ENCODE measurements around the gene TMEM144. TPM values are rescaled to one million over a fixed set of nuclear protein-coding genes. Genes with fewer than 3 reads are reported as not detected.

TMEM144 gene
- total RNA-seq, 1 experiment from 2014 or later: 17.9 TPM

DNA sequence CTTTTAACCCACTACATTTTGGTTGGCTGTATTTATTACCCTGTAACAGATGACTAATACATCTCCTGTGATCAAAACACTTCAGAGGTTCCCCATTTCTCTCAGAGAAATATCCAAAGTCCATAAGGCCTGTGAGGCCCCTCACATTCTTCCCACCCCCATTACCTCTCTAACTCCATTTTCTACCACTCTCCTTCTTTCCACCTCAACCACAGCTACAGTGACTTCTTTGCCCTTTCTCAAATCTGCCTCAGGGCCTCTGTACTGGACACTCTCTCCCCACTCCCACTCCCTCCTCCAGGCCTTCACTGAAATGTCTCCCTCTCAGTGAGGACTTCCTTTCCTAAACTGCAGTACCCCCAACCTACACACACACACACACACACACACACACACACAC lies 8.4 kb upstream of the TMEM144 start:
- H3K9me3 ChIP-seq: no peaks in the 10 kb centered on the region
- CTCF ChIA-PET: no interaction called here

DNA sequence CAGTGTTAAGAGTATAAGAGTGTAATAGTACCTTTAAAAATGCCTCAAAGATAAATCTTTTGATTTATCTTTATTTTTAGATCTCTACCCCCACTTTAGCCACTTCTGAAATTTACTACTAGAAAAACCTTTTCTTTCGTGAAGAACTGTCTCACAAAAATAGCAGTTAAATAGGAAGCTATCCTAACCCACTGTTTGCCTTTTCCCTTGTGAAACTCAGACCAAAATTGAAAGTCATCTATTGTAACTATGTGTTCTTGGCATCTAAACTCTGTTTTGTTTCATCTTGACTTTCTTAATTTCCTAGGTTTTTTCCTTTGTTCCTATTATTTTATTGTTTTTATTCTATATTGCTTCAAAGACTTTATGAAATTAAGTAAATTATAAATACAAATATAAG lies 7.8 kb upstream of the TMEM144 start:
- ChIA-PET POLR2A (no interaction called here), CTCF (no interaction called here)
- Mint-ChIP-seq H3K4me3 (ENCODE audit: unreplicated experiment) (no peak overlapping the region), H3K4me1 (ENCODE audit: low read depth, unreplicated experiment) (peaks cover 14% of the 10 kb centered on the region), H3K27me3 (ENCODE audit: insufficient read depth, unreplicated experiment) (no peaks in the 10 kb centered on the region), H3K27ac (ENCODE audit: unreplicated experiment) (peak overlapping the region; percentile 69), H3K36me3 (ENCODE audit: insufficient read depth, unreplicated experiment) (peaks cover 11% of the 10 kb centered on the region), H3K9me3 (ENCODE audit: unreplicated experiment) (no peaks in the 10 kb centered on the region)
- Histone ChIP-seq H3K36me3 (ENCODE audit: control insufficient read depth, insufficient read depth, low read length) (peaks cover 1% of the 10 kb centered on the region; the same call in 1 of the 2 replicates), H3K4me3 (ENCODE audit: low read depth, low read length) (no peak overlapping the region), H3K27me3 (replicated peaks; ENCODE audit: control insufficient read depth, insufficient read depth, low read length) (no peaks in the 10 kb centered on the region), H3K9me3 (no peaks in the 10 kb centered on the region), H3K4me1 (no peaks in the 10 kb centered on the region)
- intact Hi-C loops (cut with micrococcal nuclease; ENCODE audit: unreplicated experiment): no loop called here
- no peak for DNase-seq
- BruUV-seq (replicated peaks): no TSS peak
- TF ChIP-seq, protein P1, sequence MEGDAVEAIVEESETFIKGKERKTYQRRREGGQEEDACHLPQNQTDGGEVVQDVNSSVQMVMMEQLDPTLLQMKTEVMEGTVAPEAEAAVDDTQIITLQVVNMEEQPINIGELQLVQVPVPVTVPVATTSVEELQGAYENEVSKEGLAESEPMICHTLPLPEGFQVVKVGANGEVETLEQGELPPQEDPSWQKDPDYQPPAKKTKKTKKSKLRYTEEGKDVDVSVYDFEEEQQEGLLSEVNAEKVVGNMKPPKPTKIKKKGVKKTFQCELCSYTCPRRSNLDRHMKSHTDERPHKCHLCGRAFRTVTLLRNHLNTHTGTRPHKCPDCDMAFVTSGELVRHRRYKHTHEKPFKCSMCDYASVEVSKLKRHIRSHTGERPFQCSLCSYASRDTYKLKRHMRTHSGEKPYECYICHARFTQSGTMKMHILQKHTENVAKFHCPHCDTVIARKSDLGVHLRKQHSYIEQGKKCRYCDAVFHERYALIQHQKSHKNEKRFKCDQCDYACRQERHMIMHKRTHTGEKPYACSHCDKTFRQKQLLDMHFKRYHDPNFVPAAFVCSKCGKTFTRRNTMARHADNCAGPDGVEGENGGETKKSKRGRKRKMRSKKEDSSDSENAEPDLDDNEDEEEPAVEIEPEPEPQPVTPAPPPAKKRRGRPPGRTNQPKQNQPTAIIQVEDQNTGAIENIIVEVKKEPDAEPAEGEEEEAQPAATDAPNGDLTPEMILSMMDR (IDR thresholded peaks at IDR 0.05; ENCODE audit: insufficient read depth in 1 of 2, low read depth in 1 of 2, low read length in 1 of 2, severe bottlenecking in 1 of 2, unreplicated experiment in 1 of 2): no peak

More for the DNA sequence above, 8.4 kb upstream of the TMEM144 start:
- POLR2A ChIA-PET: no interaction called here
- Mint-ChIP-seq H3K27me3 (ENCODE audit: insufficient read depth, unreplicated experiment) (no peaks in the 10 kb centered on the region), H3K4me1 (ENCODE audit: low read depth, unreplicated experiment) (peaks cover 14% of the 10 kb centered on the region), H3K9me3 (ENCODE audit: unreplicated experiment) (no peaks in the 10 kb centered on the region), H3K27ac (ENCODE audit: unreplicated experiment) (peak overlapping the region; percentile 69), H3K36me3 (ENCODE audit: insufficient read depth, unreplicated experiment) (peaks cover 11% of the 10 kb centered on the region), H3K4me3 (ENCODE audit: unreplicated experiment) (no peak overlapping the region)
- no peaks in the 10 kb centered on the region for H3K4me1 ChIP-seq
- H3K36me3 ChIP-seq (ENCODE audit: control insufficient read depth, insufficient read depth, low read length): peaks cover 1% of the 10 kb centered on the region; the same call in 1 of the 2 replicates
- no peak overlapping the region for H3K4me3 ChIP-seq (ENCODE audit: low read depth, low read length)
- BruUV-seq (replicated peaks): no TSS peak
- DNase-seq: no peak
- TF ChIP-seq, protein P1 (IDR thresholded peaks at IDR 0.05; ENCODE audit: insufficient read depth in 1 of 2, low read depth in 1 of 2, low read length in 1 of 2, severe bottlenecking in 1 of 2, unreplicated experiment in 1 of 2): no peak
- no peaks in the 10 kb centered on the region for H3K27me3 ChIP-seq (replicated peaks; ENCODE audit: control insufficient read depth, insufficient read depth, low read length)
- intact Hi-C loops (cut with micrococcal nuclease; ENCODE audit: unreplicated experiment): no loop called here

DNA sequence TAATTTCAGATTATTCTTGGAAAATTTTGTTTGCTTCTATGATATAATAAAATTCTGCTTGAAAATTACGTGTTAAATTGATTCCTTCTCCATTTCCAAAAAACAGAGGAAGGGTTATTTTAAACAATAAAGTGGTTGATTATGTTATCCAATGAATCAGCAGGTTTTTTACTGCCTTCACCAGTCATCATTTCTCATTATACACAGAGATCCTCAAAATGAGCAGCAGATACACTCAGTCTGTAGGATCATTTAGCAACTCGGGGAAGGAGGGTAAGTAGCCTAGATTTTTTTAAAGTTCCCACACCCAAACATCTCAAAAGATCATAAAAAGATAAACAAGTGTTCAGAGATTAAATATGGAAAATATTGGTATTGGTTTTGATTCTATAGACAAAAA lies 6.8 kb upstream of the TMEM144 start:
- no peak overlapping the region for H3K4me3 ChIP-seq (ENCODE audit: low read depth, low read length)
- CTCF ChIA-PET: no interaction called here
- Mint-ChIP-seq H3K4me1 (ENCODE audit: low read depth, unreplicated experiment) (peaks cover 14% of the 10 kb centered on the region), H3K27ac (ENCODE audit: unreplicated experiment) (no peak overlapping the region), H3K4me3 (ENCODE audit: unreplicated experiment) (no peak overlapping the region), H3K9me3 (ENCODE audit: unreplicated experiment) (no peaks in the 10 kb centered on the region), H3K36me3 (ENCODE audit: insufficient read depth, unreplicated experiment) (peaks cover 11% of the 10 kb centered on the region), H3K27me3 (ENCODE audit: insufficient read depth, unreplicated experiment) (no peaks in the 10 kb centered on the region)
- H3K27me3 ChIP-seq (replicated peaks; ENCODE audit: control insufficient read depth, insufficient read depth, low read length): no peaks in the 10 kb centered on the region
- intact Hi-C loops (cut with micrococcal nuclease; ENCODE audit: unreplicated experiment): no loop called here
- POLR2A ChIA-PET: no interaction called here
- TF ChIP-seq, protein P1 (IDR thresholded peaks at IDR 0.05; ENCODE audit: insufficient read depth in 1 of 2, low read depth in 1 of 2, low read length in 1 of 2, severe bottlenecking in 1 of 2, unreplicated experiment in 1 of 2): no peak
- DNase-seq: no peak
- no TSS peak for BruUV-seq (replicated peaks)
- no peaks in the 10 kb centered on the region for H3K4me1 ChIP-seq
- no peaks in the 10 kb centered on the region for H3K9me3 ChIP-seq
- H3K36me3 ChIP-seq (ENCODE audit: control insufficient read depth, insufficient read depth, low read length): peaks cover 1% of the 10 kb centered on the region; the same call in 1 of the 2 replicates

All from Caco-2 (cell line).